IMR-90 (cell line): Measurements from ENCODE around the gene RCBTB2. TPM values are rescaled to one million over a fixed set of nuclear protein-coding genes. Genes with fewer than 3 reads are reported as not detected.

Source experiments
- ATAC-seq: fragments of 200-7000 bp; cut with Tn5 transposase; 2 replicates; pipeline ENCODE4 v1.9.1; 2020; ENCODE audit warnings: low read depth, mild to moderate bottlenecking, moderate library complexity
- BruUV-seq: library from RNA; stranded (reverse); fragments of 400-500 nt; replicated peaks from 2 replicates; lab custom pipeline; 2021; lab: Mats Ljungman, UMichigan
- CTCF ChIA-PET: fragments of 300-600 bp; formaldehyde crosslinking; extraction: SDS; loops from one replicate; lab custom pipeline; 2021; ENCODE audit warnings: antibody characterized with exemption; lab: Yijun Ruan, JAX
- POLR2A ChIA-PET: fragments of 300-600 bp; sonication (Branson Sonifier 250); formaldehyde crosslinking; loops from one replicate; lab custom pipeline; 2022; ENCODE audit warnings: antibody characterized with exemption; ENCODE audit not compliant: unreplicated experiment; lab: Charles Lee
- DNase-seq: peaks from one replicate; pipeline ENCODE4 v3.0.0; 2013
- H2AFZ ChIP-seq: replicated peaks from 2 replicates; pipeline ENCODE3; 2013; ENCODE audit warnings: low read length, mild to moderate bottlenecking; ENCODE audit not compliant: poor library complexity
- H2AK5ac ChIP-seq: 2 replicates; pipeline ENCODE4 v1.6.1; 2013; ENCODE audit warnings: low read depth, low read length, inconsistent platforms
- H2AK9ac ChIP-seq: replicated peaks from 2 replicates; pipeline ENCODE3; 2013; ENCODE audit warnings: mild to moderate bottlenecking, low read depth, low read length, moderate library complexity; ENCODE audit not compliant: poor library complexity
- H2BK120ac ChIP-seq: 2 replicates; pipeline ENCODE4 v1.6.1; 2013; ENCODE audit warnings: low read depth, low read length, inconsistent platforms
- H2BK15ac ChIP-seq: 3 replicates; pipeline ENCODE4 v1.6.1; 2013; ENCODE audit warnings: low read depth, low read length, inconsistent platforms
- H2BK20ac ChIP-seq: 2 replicates; pipeline ENCODE4 v1.6.1; 2013; ENCODE audit warnings: low read depth, mild to moderate bottlenecking, inconsistent platforms, low read length, moderate library complexity
- H2BK5ac ChIP-seq: 2 replicates; pipeline ENCODE4 v1.6.1; 2013; ENCODE audit warnings: mild to moderate bottlenecking, low read depth, low read length, inconsistent platforms; ENCODE audit not compliant: poor library complexity, severe bottlenecking
- H3K14ac ChIP-seq: replicated peaks from 2 replicates; pipeline ENCODE4 v1.6.1; 2013; ENCODE audit warnings: low read depth, low read length, inconsistent platforms
- H3K18ac ChIP-seq: 2 replicates; pipeline ENCODE4 v1.6.1; 2013; ENCODE audit warnings: low read depth, low read length, control low read depth
- H3K23ac ChIP-seq: 2 replicates; pipeline ENCODE4 v1.6.1; 2013; ENCODE audit warnings: low read depth, low read length, inconsistent platforms
- H3K27ac ChIP-seq: 2 replicates; pipeline ENCODE4 v1.5.1; 2013; ENCODE audit warnings: mild to moderate bottlenecking, control low read depth, low read length; ENCODE audit not compliant: insufficient read depth
- H3K27me3 ChIP-seq: 2 replicates; pipeline ENCODE4 v1.6.1; 2013; ENCODE audit warnings: low read length; ENCODE audit not compliant: control insufficient read depth, insufficient read depth
- H3K36me3 ChIP-seq: 2 replicates; pipeline ENCODE4 v1.6.1; 2013; ENCODE audit warnings: low read length, mixed read lengths; ENCODE audit not compliant: control insufficient read depth, insufficient read depth
- H3K4ac ChIP-seq: 2 replicates; pipeline ENCODE4 v1.6.1; 2013; ENCODE audit warnings: low read depth, low read length, inconsistent platforms
- H3K4me1 ChIP-seq: 2 replicates; pipeline ENCODE4 v1.6.1; 2013; ENCODE audit warnings: low read length, mixed read lengths; ENCODE audit not compliant: control insufficient read depth, insufficient read depth
- H3K4me2 ChIP-seq: 2 replicates; pipeline ENCODE4 v1.6.1; 2013; ENCODE audit warnings: low read depth, mild to moderate bottlenecking, control low read depth, low read length, moderate library complexity
- H3K4me3 ChIP-seq: 2 replicates; pipeline ENCODE4 v1.5.1; 2013; ENCODE audit warnings: low read depth, mild to moderate bottlenecking, control low read depth, low read length, moderate library complexity; ENCODE audit not compliant: insufficient read depth
- H3K56ac ChIP-seq: 2 replicates; pipeline ENCODE4 v1.6.1; 2013; ENCODE audit warnings: low read length, inconsistent platforms; ENCODE audit not compliant: insufficient read depth; ENCODE audit errors: extremely low read depth
- H3K79me1 ChIP-seq, 2 experiments: 2 replicates each; pipeline ENCODE4 v1.6.1; 2013; ENCODE audit warnings: low read length in 2 of 2, inconsistent platforms in 1 of 2, low read depth in 1 of 2
- H3K9ac ChIP-seq: 2 replicates; pipeline ENCODE4 v1.6.1; 2013; ENCODE audit warnings: low read depth, low read length, control low read depth
- H3K9me1 ChIP-seq: 2 replicates; pipeline ENCODE4 v1.6.1; 2013; ENCODE audit warnings: low read length, inconsistent platforms; ENCODE audit not compliant: insufficient read depth
- H3K9me3 ChIP-seq: 2 replicates; pipeline ENCODE4 v1.6.1; 2013; ENCODE audit warnings: low read length; ENCODE audit not compliant: control insufficient read depth, insufficient read depth
- H4K20me1 ChIP-seq: 2 replicates; pipeline ENCODE4 v1.6.1; 2013; ENCODE audit warnings: low read length, inconsistent platforms; ENCODE audit not compliant: insufficient read depth
- H4K5ac ChIP-seq: 2 replicates; pipeline ENCODE4 v1.6.1; 2013; ENCODE audit warnings: mild to moderate bottlenecking, low read depth, low read length, control low read depth
- H4K8ac ChIP-seq, 2 experiments: 2 replicates each; pipeline ENCODE4 v1.6.1; 2013; ENCODE audit warnings: low read depth in 2 of 2, low read length in 2 of 2, control low read depth in 1 of 2, inconsistent platforms in 1 of 2
- H4K91ac ChIP-seq: 2 replicates; pipeline ENCODE4 v1.6.1; 2013; ENCODE audit warnings: low read depth, low read length, inconsistent platforms; ENCODE audit not compliant: insufficient read depth
- BHLHE40 ChIP-seq: fragments of 150-350 bp; IDR thresholded peaks from 2 replicates; pipeline ENCODE4 v1.6.1; 2016; ENCODE audit warnings: mild to moderate bottlenecking, low read depth, low read length
- MXI1 ChIP-seq: IDR thresholded peaks from 2 replicates; pipeline ENCODE4 v1.6.1; 2012; ENCODE audit warnings: low read depth, mild to moderate bottlenecking, low read length, moderate library complexity, borderline replicate concordance
- POLR2A ChIP-seq: IDR thresholded peaks from 2 replicates; pipeline ENCODE4 v1.6.1; 2012; ENCODE audit warnings: mild to moderate bottlenecking, low read depth, low read length
- RAD21 ChIP-seq: IDR thresholded peaks from 2 replicates; pipeline ENCODE4 v1.6.1; 2012; ENCODE audit warnings: low read length, improper control_type of control experiment
- RCOR1 ChIP-seq: IDR thresholded peaks from 2 replicates; pipeline ENCODE4 v1.6.1; 2012; ENCODE audit warnings: mild to moderate bottlenecking, low read length, improper control_type of control experiment; ENCODE audit not compliant: insufficient replicate concordance
- SMC3 ChIP-seq: fragments of 150-350 bp; IDR thresholded peaks from 2 replicates; pipeline ENCODE4 v1.6.1; 2016; ENCODE audit warnings: low read depth, mild to moderate bottlenecking, antibody characterized with exemption, low read length, moderate library complexity
- whole genome bisulfite sequencing, 2 experiments: methylation state at CpG; one replicate each; pipeline versions ENCODE4 v1.1.5 to v1.1.7; 2013; ENCODE audit warnings: missing lambda C conversion rate in 2 of 2; ENCODE audit not compliant: insufficient read length in 1 of 2; ENCODE audit errors: extremely low coverage in 2 of 2; 5-methylcytosine and 5-hydroxymethylcytosine counted together
- dilution Hi-C: fragments of 300-500 bp; cut with HindIII; formaldehyde crosslinking; loops from one replicate; pipeline ENCODE4 v1.14.3; 2018; ENCODE audit warnings: low sequenced_read_pairs; ENCODE audit not compliant: unreplicated experiment
- in situ Hi-C: fragments of 300-500 bp; cut with MboI; formaldehyde crosslinking; loops from 3 replicates; pipeline ENCODE4 v1.14.3; 2019; ENCODE audit warnings: low sequenced_read_pairs, inconsistent platforms, mixed read lengths
- intact Hi-C: fragments of 100-400 bp; cut with micrococcal nuclease; formaldehyde crosslinking; loops from 2 replicates; pipeline ENCODE4 v1.10.0; 2022
- polyA plus RNA-seq, 3 experiments: library from polyadenylated mRNA; depleted of rRNA; stranded (reverse); fragments of >200 nt; gene quantifications; 2 replicates each; pipeline ENCODE4 v1.2.3, GENCODE V29; 2012; ENCODE audit warnings: low replicate concordance in 1 of 3
- total RNA-seq: library from RNA; depleted of rRNA; stranded (reverse); fragments of >200 nt; gene quantifications from 2 replicates; pipeline ENCODE4 v1.2.3, GENCODE V29; 2012
- TF ChIP-seq, protein P1 (sequence below): fragments of 150-350 bp; IDR thresholded peaks from 2 replicates; pipeline ENCODE4 v1.6.1; 2017; ENCODE audit warnings: mild to moderate bottlenecking, antibody characterized with exemption, low read length, low read depth

The RCBTB2 gene
- total and polyA plus RNA-seq, 2 of the 4 experiments (the other 2 are of a cell fraction), result 4.0 to 5.2 TPM

DNA sequence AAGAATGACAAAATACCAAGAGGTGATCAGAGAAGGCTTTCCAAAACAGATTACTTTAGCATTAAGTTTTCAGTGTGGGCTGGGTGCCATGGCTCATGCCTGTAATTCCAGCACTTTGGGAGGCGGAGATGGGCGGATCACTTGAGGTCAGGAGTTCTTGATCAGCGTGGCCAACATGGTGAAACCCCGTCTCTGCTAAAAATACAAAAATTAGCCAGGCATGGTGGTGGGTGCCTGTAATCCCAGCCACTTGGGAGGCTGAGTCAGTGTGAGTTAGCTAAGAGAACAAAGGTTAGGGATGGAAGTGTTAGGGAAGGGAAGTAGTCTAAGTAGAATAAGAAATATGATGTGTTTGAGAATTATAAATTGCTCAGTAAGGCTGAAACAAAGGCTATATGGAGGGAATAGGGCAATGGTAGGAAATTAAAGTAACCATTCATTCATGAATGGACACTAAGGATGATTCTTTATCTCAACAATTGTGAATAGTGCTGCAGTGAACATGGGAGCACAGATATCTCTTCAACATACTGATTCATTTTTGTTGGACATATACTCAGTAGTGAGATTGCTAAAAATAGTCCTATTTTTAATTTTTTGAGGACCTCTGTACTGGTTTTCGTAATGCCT is 3.9 kb upstream of the RCBTB2 start:
- Histone ChIP-seq H2BK5ac (no peak overlapping the region), H3K18ac (no peak overlapping the region), H2AFZ (no peak overlapping the region), H4K20me1 (no peaks in the 10 kb centered on the region), H4K91ac (no peak overlapping the region), H3K36me3 (no peaks in the 10 kb centered on the region), H3K4me2 (no peak overlapping the region), H3K23ac (no peak overlapping the region), H3K4ac (no peak overlapping the region), H3K4me1 (peaks cover 3% of the 10 kb centered on the region), H3K9ac (no peak overlapping the region), H3K9me3 (no peaks in the 10 kb centered on the region), H2BK20ac (no peak overlapping the region), H3K14ac (no peak overlapping the region), H3K9me1 (peaks cover 2% of the 10 kb centered on the region; the same call in 1 of the 2 replicates), H2BK120ac (no peak overlapping the region), H3K79me1 (peaks cover 2 to 7% of the 10 kb centered on the region in 2 experiments; a peak in 3 of 4 replicates), H3K4me3 (no peak overlapping the region), H2AK5ac (no peak overlapping the region), H2BK15ac (no peak overlapping the region), H2AK9ac (no peak overlapping the region), H3K27me3 (no peaks in the 10 kb centered on the region), H3K56ac (no peak overlapping the region), H3K27ac (no peak overlapping the region), H4K5ac (no peak overlapping the region), H4K8ac (no peak overlapping the region)
- dilution Hi-C loops, result no loop called here
- DNase-seq (no peak), ATAC-seq (no peak)
- 94% methylated on average over 3 of the region's 5 CpGs; no CpG with 5 or more reads in 1 of the 2 experiments for WGBS, 2 experiments
- CTCF ChIA-PET, result no interaction called here
- TF ChIP-seq, protein P1, sequence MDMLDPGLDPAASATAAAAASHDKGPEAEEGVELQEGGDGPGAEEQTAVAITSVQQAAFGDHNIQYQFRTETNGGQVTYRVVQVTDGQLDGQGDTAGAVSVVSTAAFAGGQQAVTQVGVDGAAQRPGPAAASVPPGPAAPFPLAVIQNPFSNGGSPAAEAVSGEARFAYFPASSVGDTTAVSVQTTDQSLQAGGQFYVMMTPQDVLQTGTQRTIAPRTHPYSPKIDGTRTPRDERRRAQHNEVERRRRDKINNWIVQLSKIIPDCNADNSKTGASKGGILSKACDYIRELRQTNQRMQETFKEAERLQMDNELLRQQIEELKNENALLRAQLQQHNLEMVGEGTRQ, result no peak
- TF ChIP-seq RCOR1 (no peak), BHLHE40 (no peak), MXI1 (no peak), RAD21 (no peak), SMC3 (no peak), POLR2A (no peak)
- intact Hi-C loops, result no loop called here
- BruUV-seq, result no TSS peak
- POLR2A ChIA-PET, result no interaction called here
- in situ Hi-C loops, result no loop called here
